HG02678 (cell line): ENCODE data around the gene ORAI3.
A peak's percentile ranks its signal among the peaks of the same experiment; 100 is the strongest.

ENCODE experiments used
- ATAC-seq: cut with Tn5 transposase; IDR thresholded peaks from one replicate; pipeline ENCODE4 v1.9.1; 2021; ENCODE audit warnings: mild to moderate bottlenecking, moderate library complexity; ENCODE audit not compliant: unreplicated experiment

ORAI3 gene

GRCh38 chr16:30987581-30988190, 38.8 kb downstream of the ORAI3 start:
- ATAC-seq: no peak

GRCh38 chr16:30989469-30990047, 40.7 kb downstream of the ORAI3 start:
- no peak for ATAC-seq

- no peak for ATAC-seq
These were observed 41.2 kb downstream of the ORAI3 start for GRCh38 chr16:30990105-30990504.

- no peak for ATAC-seq
These were observed 42.2 kb downstream of the ORAI3 start for GRCh38 chr16:30991052-30991451.

- no peak for ATAC-seq
These were observed 43.5 kb downstream of the ORAI3 start for GRCh38 chr16:30992276-30992780.

GRCh38 chr16:30992931-30993816, 44.3 kb downstream of the ORAI3 start:
- no peak for ATAC-seq

GRCh38 chr16:30995927-30996323, 47.1 kb downstream of the ORAI3 start:
- ATAC-seq: no peak

- peak; percentile 7 for ATAC-seq
These were observed 47.6 kb downstream of the ORAI3 start for GRCh38 chr16:30996324-30996984.

- ATAC-seq: peak; percentile 76
These were observed 48.3 kb downstream of the ORAI3 start for GRCh38 chr16:30996985-30997724.

- ATAC-seq: no peak
These were observed 49.1 kb downstream of the ORAI3 start for GRCh38 chr16:30997725-30998711.

- no peak for ATAC-seq
These were observed 50.2 kb downstream of the ORAI3 start for GRCh38 chr16:30998852-30999761.

GRCh38 chr16:31000671-31001382, 52.0 kb downstream of the ORAI3 start:
- no peak for ATAC-seq

GRCh38 chr16:31001507-31002249, 52.8 kb downstream of the ORAI3 start:
- ATAC-seq: no peak

GRCh38 chr16:31002250-31002700, 53.4 kb downstream of the ORAI3 start:
- no peak for ATAC-seq

- no peak for ATAC-seq
These were observed 54.0 kb downstream of the ORAI3 start for GRCh38 chr16:31002862-31003341.

- ATAC-seq: no peak
These were observed 54.9 kb downstream of the ORAI3 start for GRCh38 chr16:31003744-31004143.
